HG03060 (cell line): ENCODE data around the gene NFIB.

Experiments
- ATAC-seq: cut with Tn5 transposase; IDR thresholded peaks from one replicate; pipeline ENCODE4 v1.9.1; 2021; ENCODE audit warnings: low read depth, moderate number of reproducible peaks; ENCODE audit not compliant: unreplicated experiment

Gene NFIB

DNA sequence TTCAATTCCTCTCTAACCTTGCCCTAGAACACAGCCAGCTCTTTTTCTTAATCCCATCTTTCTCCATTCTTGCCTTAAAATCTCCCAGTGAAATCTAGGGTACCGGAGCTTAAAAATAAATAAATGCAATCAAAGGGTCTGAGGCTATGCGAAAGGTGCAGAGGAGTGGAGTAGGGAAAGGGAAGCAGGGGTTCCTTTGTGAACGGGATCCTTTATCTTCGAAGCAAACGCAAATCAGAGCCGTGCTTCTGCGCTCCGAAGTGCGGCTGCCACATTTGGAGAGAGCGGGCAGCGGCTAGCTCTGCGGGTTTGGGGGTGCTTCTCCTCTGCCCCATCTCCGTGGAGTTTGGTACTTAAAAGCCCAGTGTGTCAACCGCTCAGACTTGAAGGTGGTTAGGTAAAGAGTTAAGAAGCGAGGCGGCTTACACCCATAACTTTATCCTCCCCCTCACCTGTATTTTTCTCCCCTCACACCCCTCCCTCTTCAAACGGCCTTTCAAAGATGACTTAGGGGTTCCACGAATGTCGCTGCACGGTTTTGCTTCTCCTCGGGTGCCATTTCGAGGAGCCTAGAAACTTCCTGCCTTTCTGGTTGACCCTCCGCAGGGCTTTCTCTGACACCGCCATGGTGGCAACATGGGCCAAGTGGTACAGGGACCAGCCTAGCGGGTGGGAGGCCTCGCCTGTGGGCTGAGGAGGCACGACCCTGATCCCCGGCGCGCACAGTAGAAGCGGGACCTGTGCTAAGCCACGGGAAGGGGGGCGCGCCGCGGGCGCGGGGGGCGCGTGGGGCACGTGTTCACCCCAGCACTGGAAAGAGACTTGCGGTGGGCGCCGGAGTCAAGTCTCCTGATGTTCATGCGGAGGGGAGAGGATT is 31.7 kb upstream of the NFIB start:
- no peak for ATAC-seq

DNA sequence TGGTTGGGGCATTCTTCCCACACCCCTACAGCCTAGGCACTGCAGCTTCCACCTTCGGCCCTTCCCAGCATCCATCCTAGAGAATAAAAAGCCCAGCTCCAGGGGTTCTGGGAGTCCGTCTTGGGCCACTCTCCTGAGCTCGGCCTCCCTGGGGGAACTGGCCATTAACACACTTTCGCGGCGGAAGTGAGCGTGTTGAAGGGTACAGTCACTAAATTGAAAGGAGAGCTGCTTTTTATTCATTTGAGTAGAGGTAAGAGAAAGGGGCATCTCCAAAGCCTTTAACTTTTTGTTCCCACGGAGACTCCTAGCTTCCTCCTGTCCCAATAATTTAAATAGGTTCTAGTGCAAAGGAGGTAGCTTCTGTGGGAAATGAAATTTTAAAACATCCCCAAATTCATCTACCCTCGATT is 31.0 kb upstream of the NFIB start:
- ATAC-seq: no peak

DNA sequence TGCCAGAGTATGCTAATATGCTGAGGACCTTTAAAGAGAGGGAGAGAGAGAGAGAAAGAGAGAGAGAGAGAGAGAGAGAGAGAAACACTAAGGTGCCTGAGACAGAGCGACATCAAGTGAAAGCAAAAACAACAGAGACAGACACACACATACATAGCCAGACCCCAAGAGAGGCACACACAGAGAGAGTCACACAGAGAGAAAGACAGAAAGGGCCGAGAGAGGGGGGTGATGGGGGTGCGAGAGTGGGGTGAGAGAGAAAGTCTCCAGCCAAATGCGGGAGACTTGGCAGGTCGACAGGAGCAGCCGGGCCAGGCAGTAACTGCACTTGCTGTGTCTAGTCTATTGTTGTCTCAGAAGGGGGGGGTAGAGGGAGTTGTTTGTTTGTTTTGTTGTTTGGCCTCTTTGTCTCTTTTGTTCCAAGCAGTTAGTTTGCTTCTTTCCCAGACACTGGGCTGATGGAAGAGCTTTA is 30.1 kb upstream of the NFIB start:
- ATAC-seq: no peak

DNA sequence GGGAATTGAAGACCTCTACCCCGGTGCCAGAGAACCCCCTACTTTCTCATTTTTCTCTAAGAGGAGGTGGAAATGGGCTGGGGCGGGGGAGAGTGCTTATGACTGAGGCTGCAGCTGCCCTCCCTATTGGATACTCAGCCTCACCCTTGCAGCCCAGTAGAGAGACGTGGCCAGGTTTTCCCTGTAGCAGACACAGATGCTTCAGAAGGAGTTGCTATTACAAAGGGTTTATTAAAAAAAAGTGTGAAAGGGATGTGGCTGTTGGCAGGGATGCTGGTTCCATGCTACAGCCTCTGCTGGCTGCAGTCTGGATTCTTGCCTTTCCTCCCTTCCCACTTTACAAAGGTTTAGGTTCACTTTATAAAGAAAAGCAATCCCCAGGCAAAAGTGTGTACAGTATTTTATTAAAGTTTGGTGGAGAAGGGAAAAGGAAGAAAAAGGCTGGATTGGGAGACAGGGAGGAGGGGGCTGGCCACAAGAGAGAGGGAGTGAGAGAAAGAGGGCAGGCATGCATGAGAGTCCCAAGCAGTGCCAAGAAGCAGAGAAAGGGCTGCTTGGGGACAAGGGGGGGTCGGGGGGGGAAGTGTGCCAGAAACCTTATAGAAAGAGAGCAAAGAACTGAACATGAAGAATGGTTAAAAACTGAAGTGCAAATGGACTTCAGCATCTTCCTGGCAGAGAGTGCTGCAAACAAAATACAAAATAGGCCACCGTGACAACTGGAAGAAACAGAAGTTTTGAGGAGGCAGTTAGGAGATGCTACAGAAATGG is 29.5 kb upstream of the NFIB start:
- no peak for ATAC-seq

DNA sequence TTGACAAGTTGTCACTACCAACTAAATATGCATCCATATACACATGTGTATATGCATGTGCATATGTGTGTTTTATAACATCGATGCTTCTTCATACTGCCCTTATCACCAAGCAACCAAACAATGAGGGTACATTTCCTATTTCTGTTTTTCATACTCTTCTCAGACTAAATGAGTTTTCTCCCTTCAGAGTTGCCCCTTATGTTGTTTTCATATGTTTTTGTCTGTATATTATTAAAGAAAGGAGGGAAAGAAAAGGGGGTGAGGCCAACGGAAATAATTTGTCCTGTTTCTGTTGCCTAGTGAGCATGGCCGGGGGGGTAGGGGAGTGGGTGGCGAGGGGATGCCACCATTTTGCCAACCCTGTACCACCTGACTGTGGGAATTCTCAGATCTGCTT is 28.8 kb upstream of the NFIB start:
- ATAC-seq: no peak

DNA sequence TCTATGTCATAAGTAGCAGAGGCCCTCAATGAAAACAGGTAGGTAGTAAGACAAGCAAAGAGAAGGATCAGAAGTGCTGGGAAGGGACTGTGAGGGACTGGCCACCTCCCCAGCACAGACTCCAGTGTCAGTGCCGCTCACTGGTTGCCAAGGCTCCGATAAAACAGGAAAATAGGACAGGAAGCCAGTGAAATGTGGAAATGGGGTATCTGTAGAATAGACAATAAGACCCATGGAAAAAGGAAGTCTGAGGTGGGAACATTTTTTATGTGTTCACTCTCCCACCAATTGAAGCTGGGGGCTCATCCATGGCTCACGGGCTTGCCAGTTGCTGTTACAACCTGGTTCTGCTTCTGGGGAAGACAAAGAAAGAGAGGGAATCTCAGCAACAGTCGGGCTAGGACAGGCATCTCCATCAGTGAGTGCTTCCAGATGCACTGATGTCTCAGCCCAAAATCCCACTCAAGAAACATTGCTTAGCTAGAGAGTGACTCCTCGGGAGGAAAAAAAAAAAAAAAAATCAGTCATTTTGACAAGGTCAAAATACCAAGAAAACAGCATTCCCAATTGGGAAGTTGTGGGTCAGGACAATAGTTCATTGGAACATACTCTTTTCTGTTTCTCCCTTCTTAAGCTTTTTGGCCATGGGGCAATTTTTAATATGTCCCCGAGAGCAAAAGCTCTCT is 27.6 kb upstream of the NFIB start:
- no peak for ATAC-seq

DNA sequence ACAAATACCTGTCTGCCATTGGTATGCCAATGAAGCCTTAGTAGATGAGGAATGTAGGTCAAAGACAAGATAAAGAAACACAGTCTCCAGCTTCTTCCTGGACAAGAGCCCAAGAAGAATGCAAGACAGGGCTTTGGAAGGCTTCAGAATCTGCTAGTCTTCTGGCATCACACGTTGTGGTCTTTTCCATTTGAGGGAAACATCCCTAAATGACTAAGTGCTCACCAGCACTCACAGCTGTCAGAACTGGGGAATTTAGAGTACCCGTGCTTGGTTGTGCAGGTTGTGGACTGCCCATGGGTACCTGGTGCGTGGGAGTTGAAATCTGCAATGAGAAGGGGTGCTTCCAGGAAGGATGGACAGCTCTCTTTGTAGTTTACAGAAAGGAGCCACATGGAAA is 27.1 kb upstream of the NFIB start:
- no peak for ATAC-seq

DNA sequence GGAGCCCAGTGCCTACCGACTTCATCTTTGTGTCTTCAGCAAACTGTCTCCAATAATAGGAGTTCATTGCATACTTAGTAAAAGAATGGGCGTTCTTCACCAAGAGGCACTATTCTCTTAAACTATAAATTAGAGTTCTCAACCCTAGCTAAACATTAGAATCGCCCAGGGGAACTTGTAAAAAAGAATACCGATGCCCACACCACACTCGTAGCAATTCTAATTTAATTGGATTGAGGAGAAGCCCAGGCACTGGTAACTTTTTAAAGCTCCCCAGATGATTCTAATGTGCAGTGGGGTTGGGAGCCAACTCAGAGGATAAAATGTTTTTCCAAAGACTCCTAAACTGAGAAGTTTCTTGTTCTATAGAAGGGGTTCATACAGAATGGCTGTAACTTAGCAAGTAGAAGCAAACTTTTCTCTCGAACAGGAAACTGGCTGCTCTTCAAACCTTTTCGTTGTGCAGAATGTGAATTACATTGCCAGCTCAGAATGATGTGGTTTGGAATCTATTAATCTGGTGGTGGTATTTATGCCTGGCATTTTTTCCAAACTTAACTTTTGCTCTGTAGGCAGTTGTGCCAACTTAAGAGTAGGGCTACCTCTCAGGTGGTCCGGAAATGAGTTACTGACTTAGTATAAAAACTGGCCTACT is 26.4 kb upstream of the NFIB start:
- no peak for ATAC-seq

DNA sequence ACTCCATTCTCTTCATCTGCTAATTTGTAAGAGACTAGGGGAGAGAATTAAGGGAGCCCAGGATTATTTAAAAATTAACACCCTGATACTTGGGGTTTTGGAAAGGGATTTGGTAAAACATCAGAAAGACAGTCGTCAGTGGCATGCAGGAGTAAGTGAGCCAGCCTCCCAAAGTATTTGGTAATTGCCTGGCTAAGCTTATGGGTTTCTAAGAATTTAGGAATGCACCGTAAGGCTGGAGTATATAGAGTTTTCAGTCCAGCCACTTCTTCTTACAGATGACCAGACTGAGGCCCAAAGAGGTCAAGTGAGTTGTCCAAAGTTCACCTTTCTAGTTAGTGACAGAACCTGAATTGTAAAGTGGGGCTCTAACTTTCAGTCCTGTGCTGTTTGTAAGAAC is 25.8 kb upstream of the NFIB start:
- no peak for ATAC-seq

DNA sequence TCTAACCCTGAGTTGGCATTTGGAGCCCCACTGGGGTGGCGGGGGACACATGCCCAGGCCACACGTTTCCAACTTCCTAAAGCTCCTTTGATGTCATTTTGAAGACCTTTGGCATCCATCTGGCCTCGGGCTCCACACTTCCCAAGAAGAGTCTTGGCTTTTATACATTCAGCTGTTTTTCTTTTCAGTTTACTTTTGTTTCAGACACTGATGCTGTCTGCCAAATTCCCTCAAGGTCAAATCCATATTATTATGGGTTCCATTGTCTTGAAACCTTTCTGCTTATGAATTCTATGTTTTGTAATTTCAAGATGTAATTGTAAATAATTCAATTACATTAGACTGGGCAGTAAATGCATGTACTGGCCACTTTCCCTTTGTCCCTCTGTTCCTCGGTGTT is 23.7 kb upstream of the NFIB start:
- ATAC-seq: no peak

DNA sequence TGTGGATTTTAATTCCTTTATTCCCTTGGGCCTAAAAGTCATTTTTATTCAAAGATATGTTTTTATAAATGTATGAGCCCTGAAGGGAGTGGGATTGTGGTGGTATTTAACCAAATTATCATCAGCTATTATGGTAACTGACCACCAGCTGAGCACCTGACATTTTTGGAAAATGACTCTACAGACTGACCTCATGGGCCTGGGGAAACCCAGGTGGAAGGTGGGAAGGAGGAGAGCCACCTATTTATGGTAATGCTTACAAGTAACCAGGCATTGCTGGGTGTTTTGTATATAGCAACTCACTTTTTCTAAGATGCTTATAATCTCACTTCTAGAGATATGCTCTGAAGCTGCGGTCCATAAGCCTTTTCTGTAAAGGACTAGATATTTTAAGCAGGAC is 22.3 kb upstream of the NFIB start:
- no peak for ATAC-seq

DNA sequence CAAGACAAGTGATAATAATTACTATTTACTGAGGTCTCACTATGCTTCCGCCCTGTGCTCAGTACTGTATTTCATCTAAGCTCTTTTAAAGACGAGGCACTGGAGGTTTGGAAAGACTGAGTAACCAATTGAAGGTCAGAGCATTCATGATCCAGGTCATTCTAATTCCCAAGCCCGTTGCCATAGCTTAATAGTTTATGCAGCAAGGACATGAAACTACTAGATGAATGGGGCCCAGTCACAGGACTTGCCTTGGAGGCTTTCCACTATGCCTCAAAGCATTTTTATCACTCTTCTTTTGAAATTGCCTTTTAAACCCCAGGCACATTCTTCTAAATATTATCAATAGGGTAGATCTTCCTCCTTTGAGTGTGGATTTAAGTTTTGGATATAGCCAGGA is 17.2 kb upstream of the NFIB start:
- no peak for ATAC-seq

DNA sequence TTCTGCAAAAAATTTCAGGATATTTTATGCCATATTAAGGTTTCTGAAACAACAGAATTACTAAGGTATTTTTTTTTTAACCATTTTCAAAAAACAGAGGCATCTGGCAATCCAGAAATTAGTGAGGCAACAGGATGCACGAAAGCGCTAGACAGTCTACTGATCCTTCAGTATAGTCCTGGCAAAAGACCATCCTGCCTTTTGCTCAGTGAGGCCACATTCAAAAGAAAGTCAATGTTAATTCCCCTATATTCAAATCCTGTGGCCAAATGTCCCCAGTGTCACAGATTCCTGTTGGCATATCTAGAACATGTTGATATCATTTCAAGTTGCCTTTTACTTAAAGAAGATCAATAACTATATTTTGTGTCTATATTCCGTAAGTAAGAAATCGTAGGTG is 13.1 kb upstream of the NFIB start:
- ATAC-seq: no peak

DNA sequence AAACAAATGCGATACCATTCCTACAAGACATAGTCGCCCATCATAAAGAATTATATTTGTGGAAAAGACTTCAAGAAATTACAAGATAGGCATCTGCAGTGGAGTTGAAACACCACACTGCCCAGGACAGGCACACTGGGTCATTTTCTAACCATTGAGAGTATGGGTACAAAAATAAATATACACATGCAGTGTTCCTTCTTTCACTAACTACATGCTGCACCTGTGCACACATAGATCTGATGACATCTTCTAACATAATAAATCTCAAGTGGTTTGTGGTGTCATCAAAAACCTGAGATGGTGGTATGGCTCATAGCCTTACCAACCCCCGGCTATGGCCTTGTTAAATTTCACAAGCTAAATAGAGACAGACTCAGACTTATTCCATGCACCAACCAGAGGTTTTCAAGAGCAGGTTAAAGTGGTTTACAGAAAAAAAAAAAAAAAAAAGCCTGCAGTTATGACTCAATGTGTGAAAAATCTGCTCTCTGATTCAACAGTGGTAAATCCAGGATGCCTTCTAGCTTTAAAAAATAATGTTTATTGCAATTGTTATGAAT is 12.4 kb upstream of the NFIB start:
- ATAC-seq: peak; percentile 44

DNA sequence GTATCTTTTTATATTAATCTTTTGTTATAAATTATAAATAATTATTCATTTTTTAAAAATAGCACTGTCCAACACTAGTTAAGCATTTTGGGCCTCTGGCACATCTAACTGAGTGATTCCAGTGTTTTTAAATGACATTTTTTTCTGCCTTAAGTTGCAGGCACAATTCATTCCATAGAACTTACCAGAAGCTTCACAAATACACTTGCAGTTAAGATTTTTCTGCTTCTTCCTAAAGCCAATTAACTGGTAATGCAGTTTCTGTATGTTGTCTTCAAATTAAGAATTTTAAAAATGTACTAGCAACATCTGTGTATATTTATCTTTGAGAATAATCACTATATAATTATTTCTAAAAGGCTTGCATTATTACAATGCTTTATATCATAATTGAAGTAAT is 11.2 kb upstream of the NFIB start:
- no peak for ATAC-seq

DNA sequence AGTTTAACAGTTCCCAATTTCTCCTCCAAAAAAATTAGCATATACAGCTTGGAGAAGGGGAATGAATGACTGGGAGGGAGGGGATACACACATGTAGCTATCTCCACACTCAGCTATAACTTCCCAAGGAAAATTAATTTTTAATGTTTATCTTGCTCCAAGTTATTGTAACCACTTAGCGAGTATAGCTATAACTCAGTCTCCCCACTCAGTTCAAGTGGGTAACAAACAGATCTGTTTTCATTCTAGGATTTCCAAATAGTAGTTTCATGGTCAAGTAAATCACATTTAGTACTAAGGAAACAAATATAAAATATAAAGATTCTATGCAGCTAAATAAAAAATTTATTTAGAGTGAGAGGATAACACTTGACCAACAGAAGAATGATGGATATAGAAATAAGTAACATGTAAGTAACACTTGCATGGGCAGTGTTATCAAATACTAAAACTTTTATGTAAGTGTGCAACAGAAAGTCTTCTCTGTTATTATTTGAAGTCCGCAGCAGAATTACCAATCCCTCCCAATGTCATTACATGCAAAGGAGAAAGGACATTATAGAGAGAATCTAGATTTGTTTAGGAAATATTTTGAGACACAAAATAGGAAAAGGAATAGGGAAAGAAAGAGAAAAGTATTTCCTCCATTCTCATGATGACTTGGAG is 10.2 kb upstream of the NFIB start:
- ATAC-seq: no peak

DNA sequence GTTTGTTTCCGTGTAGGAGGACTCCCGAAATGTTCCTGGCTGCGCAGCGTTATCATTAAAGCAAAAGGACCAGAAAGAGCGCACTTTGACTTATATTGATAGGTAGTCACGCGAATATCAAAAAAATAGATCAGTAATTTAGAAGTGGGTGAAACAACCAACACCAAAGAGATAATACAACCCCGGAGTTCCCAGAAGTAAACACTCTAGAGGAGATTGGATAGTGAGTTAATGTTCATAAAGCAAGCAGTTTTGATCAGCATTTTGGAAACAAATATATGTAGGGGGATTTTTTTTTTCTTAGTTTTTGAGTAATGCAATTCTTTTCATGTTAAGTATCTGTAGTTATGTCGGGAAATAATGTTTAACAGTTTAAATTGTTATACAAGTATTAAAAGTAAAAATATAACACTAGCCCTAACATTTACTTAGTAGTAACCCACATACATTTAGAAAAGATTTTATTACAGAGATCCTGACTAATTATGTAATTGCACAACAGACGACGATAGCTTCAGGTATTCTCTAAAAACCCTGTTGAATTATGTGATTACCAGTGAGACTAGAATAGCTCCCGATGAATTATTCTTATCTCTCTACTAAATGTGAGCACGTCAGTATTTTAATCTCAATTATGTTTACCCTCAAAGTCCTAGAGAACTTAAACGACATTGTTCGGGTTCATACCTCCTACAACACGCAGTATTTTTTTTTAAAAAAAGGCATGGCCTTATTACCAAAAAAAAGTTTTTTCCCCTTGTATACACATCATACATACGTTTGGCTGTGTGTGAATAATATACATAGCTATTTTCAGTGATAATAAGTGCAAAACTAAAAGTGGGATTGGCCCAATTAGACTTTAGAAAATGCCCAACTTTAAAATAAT is 9.4 kb upstream of the NFIB start:
- no peak for ATAC-seq

DNA sequence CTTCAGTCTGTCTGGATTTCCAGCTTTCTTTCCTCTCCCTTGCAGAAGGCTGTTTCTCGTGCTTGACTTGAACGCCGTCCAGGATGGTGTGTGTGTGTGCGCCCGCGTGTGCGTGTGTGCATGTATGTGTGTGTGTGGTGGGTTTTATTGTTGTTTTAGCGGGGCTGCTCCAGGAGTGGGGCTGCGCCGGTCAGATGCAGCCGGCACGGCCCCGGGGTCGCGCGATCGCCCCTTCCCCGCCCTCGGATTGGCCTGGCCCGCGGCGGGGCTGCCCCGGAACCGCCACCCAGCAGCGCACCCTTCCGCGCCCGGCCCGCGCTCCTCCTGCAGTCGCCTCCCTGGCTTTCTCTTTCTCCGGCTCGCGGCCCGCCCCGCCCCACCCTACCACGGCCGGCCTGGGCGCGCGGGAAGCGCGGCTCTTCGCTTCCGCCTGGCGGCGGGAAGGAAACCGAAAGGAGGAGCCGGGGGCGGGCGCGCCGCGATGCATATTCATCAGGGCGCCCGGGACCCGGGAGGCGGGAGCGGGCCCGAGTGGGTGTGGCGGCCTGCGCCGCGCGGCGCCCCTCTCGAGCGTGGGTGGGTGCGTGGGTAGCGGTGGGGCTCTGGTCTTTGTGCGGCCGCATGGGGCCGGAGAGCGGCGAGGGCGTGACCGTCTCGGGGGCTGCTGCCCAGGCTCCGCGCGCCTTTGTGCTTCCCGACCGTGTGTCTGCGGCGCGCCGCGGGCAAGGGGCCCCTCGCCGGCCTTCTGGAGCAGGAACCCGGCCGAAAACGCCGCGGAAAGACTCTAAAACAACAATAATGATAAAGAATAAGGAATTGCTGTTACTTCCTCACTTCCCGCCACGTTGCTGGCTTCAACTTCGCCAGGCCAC is 8.5 kb upstream of the NFIB start:
- peak; percentile 29 for ATAC-seq
